ENCODE measurements around the gene TBC1D1. TPM values are rescaled to one million over a fixed set of nuclear protein-coding genes. Genes with fewer than 3 reads are reported as not detected.

Gene TBC1D1
- polyA plus RNA-seq, 3 donors: 23.3 to 70.0 (median 31.5) TPM

DNA sequence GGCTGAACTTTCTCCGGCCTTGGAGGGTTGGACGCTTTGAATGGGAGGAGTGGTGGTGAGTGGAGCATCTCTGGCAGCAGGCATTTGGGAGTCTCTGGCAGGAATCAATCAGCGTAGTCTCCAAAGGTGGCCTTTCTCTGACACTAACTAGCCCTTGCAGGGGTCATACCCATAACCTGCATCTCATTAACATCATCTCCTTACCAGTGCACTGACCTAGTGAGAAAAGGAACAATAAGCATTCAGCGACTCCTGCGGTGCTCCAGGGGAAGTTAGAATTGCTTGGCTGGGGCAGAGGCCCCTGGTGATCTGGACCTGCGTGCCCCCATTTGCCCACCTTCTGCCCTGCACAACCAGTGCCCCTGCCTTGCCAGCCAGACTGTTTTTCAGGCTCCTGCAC is 231.2 kb downstream of the TBC1D1 start:
- Mint-ChIP-seq H3K4me3 (no peak overlapping the region), H3K9me3 (no peaks in the 10 kb centered on the region), H3K27ac (peak overlapping the region in 4 of 7 donors; percentile 26 to 63 (median 49)), H3K27me3 (ENCODE audit: low read depth in 3 of 3) (no peaks in the 10 kb centered on the region), H3K36me3 (peaks cover 92 to 93% of the 10 kb centered on the region in 2 donors), H3K4me1 (peaks cover 7% of the 10 kb centered on the region)
- H3K9ac ChIP-seq (ENCODE audit: insufficient read depth, low read length, poor library complexity, severe bottlenecking): no peak overlapping the region
- no peak overlapping the region for H2AFZ ChIP-seq (ENCODE audit: insufficient read depth, low read depth, low read length, poor library complexity, severe bottlenecking)
- no peak for DNase-seq
- H3K36me3 ChIP-seq (replicated peaks in 1 of 2; ENCODE audit: control insufficient read depth in 1 of 2, insufficient read depth in 2 of 2, low read length in 2 of 2): peaks cover 83 to 99% of the 10 kb centered on the region in 2 donors
- no peaks in the 10 kb centered on the region for H3K79me2 ChIP-seq (ENCODE audit: insufficient read depth, low read length)
- H4K20me1 ChIP-seq (ENCODE audit: insufficient read depth, low read length): no peaks in the 10 kb centered on the region
- H3K4me3 ChIP-seq (replicated peaks in 1 of 3; ENCODE audit: low read depth in 2 of 3, low read length in 3 of 3): no peak overlapping the region
- H3K4me1 ChIP-seq (ENCODE audit: control insufficient read depth in 1 of 2, insufficient read depth in 2 of 2, low read length in 2 of 2): peaks cover 3 to 8% of the 10 kb centered on the region in 2 donors
- H3K9me3 ChIP-seq (replicated peaks in 1 of 2; ENCODE audit: control insufficient read depth in 1 of 2, insufficient read depth in 1 of 2, low read length in 2 of 2): no peaks in the 10 kb centered on the region
- no peak overlapping the region for H3K4me2 ChIP-seq (replicated peaks; ENCODE audit: extremely low read depth, low read length, poor library complexity, severe bottlenecking)
- intact Hi-C loops (cut with micrococcal nuclease): no loop called here
- no peaks in the 10 kb centered on the region for H3K27me3 ChIP-seq (ENCODE audit: control insufficient read depth in 2 of 2, insufficient read depth in 2 of 2, low read length in 2 of 2)
- TF ChIP-seq, protein P1, sequence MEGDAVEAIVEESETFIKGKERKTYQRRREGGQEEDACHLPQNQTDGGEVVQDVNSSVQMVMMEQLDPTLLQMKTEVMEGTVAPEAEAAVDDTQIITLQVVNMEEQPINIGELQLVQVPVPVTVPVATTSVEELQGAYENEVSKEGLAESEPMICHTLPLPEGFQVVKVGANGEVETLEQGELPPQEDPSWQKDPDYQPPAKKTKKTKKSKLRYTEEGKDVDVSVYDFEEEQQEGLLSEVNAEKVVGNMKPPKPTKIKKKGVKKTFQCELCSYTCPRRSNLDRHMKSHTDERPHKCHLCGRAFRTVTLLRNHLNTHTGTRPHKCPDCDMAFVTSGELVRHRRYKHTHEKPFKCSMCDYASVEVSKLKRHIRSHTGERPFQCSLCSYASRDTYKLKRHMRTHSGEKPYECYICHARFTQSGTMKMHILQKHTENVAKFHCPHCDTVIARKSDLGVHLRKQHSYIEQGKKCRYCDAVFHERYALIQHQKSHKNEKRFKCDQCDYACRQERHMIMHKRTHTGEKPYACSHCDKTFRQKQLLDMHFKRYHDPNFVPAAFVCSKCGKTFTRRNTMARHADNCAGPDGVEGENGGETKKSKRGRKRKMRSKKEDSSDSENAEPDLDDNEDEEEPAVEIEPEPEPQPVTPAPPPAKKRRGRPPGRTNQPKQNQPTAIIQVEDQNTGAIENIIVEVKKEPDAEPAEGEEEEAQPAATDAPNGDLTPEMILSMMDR (IDR thresholded peaks at IDR 0.05): no peak
- WGBS (ENCODE audit: insufficient coverage): 91% methylated on average over 3 of the region's 6 CpGs
- H3K27ac ChIP-seq (ENCODE audit: low read depth in 1 of 2, low read length in 2 of 2): no peak overlapping the region

DNA sequence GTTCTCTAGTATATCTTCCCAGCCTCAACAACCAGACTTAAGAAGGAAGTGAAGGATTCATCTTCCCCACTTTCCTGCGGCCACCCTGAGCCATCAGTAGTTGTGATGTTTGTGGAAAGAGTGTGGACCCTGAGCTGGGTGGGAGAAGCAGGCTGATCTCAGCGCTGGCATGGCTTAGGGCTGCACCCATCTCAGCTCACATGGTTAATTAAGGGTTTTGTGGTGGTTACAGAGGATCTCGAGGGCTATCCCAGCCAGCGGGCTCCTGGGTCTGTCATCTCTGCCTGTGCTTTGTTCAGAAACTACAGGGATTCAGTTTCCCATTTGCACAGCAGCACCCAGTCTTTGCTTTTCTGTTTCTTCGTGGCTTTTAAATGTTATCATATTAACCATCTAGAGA is 232.7 kb downstream of the TBC1D1 start:
- Mint-ChIP-seq H3K27ac (peak overlapping the region in 1 of 7 donors; percentile 34), H3K4me3 (no peak overlapping the region), H3K36me3 (peaks cover 92 to 94% of the 10 kb centered on the region in 2 donors), H3K27me3 (ENCODE audit: low read depth in 3 of 3) (no peaks in the 10 kb centered on the region), H3K4me1 (peaks cover 5% of the 10 kb centered on the region), H3K9me3 (no peaks in the 10 kb centered on the region)
- DNase-seq: no peak
- intact Hi-C loops (cut with micrococcal nuclease): no loop called here
- no peaks in the 10 kb centered on the region for H4K20me1 ChIP-seq (ENCODE audit: insufficient read depth, low read length)
- no peak overlapping the region for H3K9ac ChIP-seq (ENCODE audit: insufficient read depth, low read length, poor library complexity, severe bottlenecking)
- no peak overlapping the region for H3K27ac ChIP-seq (ENCODE audit: low read depth in 1 of 2, low read length in 2 of 2)
- H3K4me1 ChIP-seq (ENCODE audit: control insufficient read depth in 1 of 2, insufficient read depth in 2 of 2, low read length in 2 of 2): peaks cover 4 to 5% of the 10 kb centered on the region in 2 donors
- 94% methylated on average over 3 of the region's 5 CpGs for WGBS (ENCODE audit: insufficient coverage)
- no peaks in the 10 kb centered on the region for H3K9me3 ChIP-seq (replicated peaks in 1 of 2; ENCODE audit: control insufficient read depth in 1 of 2, insufficient read depth in 1 of 2, low read length in 2 of 2)
- H3K79me2 ChIP-seq (ENCODE audit: insufficient read depth, low read length): no peaks in the 10 kb centered on the region
- H3K4me3 ChIP-seq (replicated peaks in 1 of 3; ENCODE audit: low read depth in 2 of 3, low read length in 3 of 3): no peak overlapping the region
- peaks cover 80 to 99% of the 10 kb centered on the region in 2 donors for H3K36me3 ChIP-seq (replicated peaks in 1 of 2; ENCODE audit: control insufficient read depth in 1 of 2, insufficient read depth in 2 of 2, low read length in 2 of 2)
- H3K4me2 ChIP-seq (replicated peaks; ENCODE audit: extremely low read depth, low read length, poor library complexity, severe bottlenecking): no peak overlapping the region
- H3K27me3 ChIP-seq (ENCODE audit: control insufficient read depth in 2 of 2, insufficient read depth in 2 of 2, low read length in 2 of 2): no peaks in the 10 kb centered on the region
- TF ChIP-seq, protein P1 (IDR thresholded peaks at IDR 0.05): no peak
- no peak overlapping the region for H2AFZ ChIP-seq (ENCODE audit: insufficient read depth, low read depth, low read length, poor library complexity, severe bottlenecking)

Measured in CD14-positive monocyte (primary cell).